ENCODE results near the gene CLDND2.

- TF ChIP-seq ETS1 (IDR thresholded peaks at IDR 0.05) (peak; percentile 45; the same call in 1 of the 2 replicates), CTCF (conservative IDR thresholded peaks at IDR 0.05; ENCODE audit: low read depth in 2 of 2) (no peak), ZNF331 (CRISPR knock-in tag; IDR thresholded peaks at IDR 0.05; ENCODE audit: low read depth) (no peak), POLR2AphosphoS5 (IDR thresholded peaks at IDR 0.05; ENCODE audit: low read depth) (peak; percentile 90), EZH2 (IDR thresholded peaks at IDR 0.05; ENCODE audit: low read depth, unreplicated experiment) (no peak), CREB1 (CRISPR knock-in tag; IDR thresholded peaks at IDR 0.05; ENCODE audit: low read depth) (peak; percentile 55; the same call in 1 of the 2 replicates), REST (IDR thresholded peaks at IDR 0.05; ENCODE audit: unreplicated experiment) (no peak), EZH2phosphoT487 (IDR thresholded peaks at IDR 0.05; ENCODE audit: unreplicated experiment) (no peak), JUNB (IDR thresholded peaks at IDR 0.05; ENCODE audit: unreplicated experiment) (no peak)
Observed at GRCh38 chr19:51394050-51394836, 25.4 kb upstream of the CLDND2 start.

All from GM23338 (cell line).